Fibroblast of upper back skin (primary cell): ENCODE data around the gene SLC7A4.

ENCODE experiments used
- DNase-seq: peaks from one replicate; pipeline ENCODE4 v3.0.0-alpha.2; 2013

The SLC7A4 gene

GRCh38 chr22:20981787-20982562, 50.4 kb downstream of the SLC7A4 start, which contains the start of gene LZTR1:
Gene LZTR1 (plus strand): TSS chr22:20982297. CDS start chr22:20982372, 75 bp downstream.
- peak; percentile 72 for DNase-seq

- DNase-seq = no peak
These were observed 51.2 kb downstream of the SLC7A4 start for GRCh38 chr22:20980938-20981722.

- no peak for DNase-seq
These were observed 51.8 kb downstream of the SLC7A4 start for GRCh38 chr22:20980523-20980922.

- no peak for DNase-seq
These were observed 52.4 kb downstream of the SLC7A4 start for GRCh38 chr22:20979940-20980453.

- DNase-seq = peak; percentile 71
These were observed 53.0 kb downstream of the SLC7A4 start for GRCh38 chr22:20979243-20979809.
